GM19455 (cell line): ENCODE data around the gene HDLBP.
A peak's percentile ranks its signal among the peaks of the same experiment; 100 is the strongest.

Experiments
- ATAC-seq: cut with Tn5 transposase; IDR thresholded peaks from one replicate; pipeline ENCODE4 v1.9.1; 2021; ENCODE audit not compliant: unreplicated experiment

The HDLBP gene, protein sequence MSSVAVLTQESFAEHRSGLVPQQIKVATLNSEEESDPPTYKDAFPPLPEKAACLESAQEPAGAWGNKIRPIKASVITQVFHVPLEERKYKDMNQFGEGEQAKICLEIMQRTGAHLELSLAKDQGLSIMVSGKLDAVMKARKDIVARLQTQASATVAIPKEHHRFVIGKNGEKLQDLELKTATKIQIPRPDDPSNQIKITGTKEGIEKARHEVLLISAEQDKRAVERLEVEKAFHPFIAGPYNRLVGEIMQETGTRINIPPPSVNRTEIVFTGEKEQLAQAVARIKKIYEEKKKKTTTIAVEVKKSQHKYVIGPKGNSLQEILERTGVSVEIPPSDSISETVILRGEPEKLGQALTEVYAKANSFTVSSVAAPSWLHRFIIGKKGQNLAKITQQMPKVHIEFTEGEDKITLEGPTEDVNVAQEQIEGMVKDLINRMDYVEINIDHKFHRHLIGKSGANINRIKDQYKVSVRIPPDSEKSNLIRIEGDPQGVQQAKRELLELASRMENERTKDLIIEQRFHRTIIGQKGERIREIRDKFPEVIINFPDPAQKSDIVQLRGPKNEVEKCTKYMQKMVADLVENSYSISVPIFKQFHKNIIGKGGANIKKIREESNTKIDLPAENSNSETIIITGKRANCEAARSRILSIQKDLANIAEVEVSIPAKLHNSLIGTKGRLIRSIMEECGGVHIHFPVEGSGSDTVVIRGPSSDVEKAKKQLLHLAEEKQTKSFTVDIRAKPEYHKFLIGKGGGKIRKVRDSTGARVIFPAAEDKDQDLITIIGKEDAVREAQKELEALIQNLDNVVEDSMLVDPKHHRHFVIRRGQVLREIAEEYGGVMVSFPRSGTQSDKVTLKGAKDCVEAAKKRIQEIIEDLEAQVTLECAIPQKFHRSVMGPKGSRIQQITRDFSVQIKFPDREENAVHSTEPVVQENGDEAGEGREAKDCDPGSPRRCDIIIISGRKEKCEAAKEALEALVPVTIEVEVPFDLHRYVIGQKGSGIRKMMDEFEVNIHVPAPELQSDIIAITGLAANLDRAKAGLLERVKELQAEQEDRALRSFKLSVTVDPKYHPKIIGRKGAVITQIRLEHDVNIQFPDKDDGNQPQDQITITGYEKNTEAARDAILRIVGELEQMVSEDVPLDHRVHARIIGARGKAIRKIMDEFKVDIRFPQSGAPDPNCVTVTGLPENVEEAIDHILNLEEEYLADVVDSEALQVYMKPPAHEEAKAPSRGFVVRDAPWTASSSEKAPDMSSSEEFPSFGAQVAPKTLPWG (N-terminal part only)

DNA sequence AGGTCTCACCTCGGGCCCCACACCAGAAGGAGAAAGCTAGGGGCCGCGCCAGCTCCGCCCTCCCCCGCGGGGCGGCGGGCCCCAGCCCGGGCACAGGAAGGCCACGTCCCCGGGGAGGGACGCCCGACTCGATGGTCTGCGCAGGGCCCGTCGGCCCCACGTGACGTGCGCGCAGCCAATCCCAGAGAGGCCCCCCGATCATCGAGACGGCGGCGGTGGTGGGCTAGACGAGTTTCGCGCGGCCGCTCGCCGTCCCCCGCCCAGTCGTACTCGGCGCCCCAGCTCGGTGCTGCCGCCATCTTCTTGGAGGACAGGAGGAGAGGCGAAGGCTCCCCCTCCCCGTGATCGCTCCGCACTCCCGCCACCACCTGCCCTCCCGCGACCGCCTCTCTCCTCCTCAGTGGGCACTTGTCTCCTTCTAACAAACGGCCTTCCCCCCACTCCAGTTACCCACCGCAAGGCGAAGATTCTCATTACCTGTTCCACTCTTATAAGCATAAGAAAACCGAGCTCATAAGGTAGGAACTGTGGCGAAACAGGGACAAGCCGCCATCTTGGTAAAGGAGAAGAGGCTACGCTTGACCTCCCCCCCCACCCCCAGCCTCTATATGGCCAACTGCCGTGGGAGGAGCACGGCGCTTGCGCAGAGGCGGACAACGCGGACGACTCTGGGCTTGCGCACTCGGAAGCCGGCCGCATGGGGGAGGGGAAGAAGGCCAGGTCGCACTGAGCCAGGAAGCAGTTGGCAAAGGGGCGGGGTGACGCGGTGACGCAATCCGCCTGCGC, at the start of gene HDLBP:
Gene HDLBP, minus strand, starts transcription at position 580 of the 786 bp plus-strand sequence. CDS start 48,803 bp downstream, outside the sequence.
- peak; percentile 65 for ATAC-seq

DNA sequence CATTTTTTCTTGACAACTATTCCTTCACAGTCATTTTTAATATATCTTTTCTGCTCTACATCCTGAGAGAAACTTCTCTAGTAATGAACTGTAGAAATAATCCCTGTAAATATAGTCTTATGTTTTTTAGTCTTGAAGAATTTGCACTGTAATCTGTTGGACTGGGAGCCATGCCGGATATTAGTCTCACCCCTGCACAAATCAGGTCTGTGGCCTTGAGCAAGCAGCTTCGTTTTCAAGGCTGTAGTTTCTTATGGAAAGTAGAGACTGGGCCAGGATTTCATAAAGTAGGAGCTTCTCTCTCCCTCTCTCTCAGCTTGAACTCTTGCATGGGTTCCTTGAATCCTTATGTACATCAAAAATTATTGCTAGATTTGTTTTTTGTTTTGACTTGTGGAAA, 49.3 kb upstream of the HDLBP start:
- ATAC-seq: no peak

DNA sequence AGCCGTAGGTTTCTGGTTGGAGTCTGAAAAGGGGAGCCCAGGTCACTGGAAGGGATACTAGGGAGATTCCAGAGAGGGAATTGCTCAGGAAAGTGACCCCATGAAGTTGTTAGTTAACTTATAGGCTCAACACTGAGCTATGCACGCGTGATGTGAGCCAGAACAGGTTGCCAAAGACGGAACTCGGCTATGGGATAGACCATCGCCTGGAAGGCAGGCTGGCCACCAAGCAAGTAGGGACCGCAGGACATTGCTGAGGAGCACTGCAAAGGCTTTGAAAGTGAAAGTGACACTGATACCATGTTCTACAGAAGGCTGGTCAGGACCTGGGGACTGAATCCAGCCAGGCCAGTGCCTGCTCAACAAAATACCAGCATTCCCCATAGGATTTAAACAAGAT, 48.0 kb upstream of the HDLBP start:
- no peak for ATAC-seq

DNA sequence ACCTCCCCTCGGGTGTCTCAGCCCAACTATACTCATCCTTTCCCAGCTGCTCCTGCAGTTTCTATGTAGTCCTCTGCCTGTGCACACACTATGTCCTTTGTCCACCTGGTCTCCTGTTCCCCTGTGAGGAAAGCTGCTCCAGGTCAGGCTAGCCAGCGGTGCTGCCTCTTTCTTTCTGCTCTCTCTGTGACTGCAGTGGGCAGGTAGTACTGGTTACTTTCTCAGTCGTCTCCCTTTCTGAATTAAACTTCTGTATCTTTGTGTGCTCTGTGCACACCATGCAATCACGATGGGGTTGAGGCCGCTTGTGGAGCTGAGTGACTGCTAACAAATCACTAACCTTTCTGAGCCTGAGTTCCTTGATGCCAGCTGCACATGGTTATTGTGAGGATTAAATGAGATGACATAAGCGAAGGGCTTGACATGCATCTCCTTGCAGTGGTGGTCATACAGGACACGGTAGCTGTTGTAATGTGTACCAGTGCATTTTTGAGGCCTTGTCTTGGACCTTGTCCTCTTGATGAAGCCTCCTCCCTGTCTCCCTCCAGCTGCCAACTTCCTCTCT, 44.1 kb upstream of the HDLBP start:
- ATAC-seq: no peak

DNA sequence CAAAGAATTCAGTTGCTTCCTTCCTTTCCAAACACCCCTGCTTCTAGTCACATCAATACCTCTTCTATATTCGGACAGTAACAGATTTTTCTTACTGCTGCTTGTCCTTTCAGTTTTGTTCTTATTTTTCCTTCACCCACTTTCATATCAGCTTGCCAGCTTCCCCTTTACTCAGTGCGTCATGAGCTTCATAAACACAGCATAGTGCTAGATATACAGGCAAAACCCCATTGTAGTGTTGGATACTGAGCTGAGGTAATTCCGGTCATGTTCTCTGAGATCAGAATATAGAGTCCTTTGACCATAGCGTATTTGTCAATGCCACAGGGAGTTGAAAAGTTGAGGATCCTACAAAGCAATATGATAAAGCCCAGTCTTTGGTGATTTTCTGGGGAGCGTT, 43.0 kb upstream of the HDLBP start:
- peak; percentile 36 for ATAC-seq

DNA sequence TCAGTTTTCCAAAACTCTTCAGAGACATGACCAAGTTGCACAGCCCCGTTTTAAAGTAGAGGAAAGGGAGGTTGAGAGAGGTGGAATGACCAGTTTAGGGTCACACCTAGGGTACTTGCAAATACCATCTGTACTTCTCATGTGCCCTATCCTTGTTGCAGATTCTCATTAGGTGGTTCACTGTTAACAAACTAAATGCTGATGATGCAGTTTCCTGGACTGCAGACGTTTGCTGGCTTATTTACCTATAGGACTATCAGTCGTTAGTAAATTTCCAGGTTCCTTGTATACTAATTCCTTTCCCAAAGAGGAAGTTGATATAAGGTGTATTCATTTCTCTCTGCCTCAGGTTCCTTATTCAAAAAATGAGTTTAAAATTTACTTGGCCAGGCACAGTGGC, 42.1 kb upstream of the HDLBP start:
- no peak for ATAC-seq

DNA sequence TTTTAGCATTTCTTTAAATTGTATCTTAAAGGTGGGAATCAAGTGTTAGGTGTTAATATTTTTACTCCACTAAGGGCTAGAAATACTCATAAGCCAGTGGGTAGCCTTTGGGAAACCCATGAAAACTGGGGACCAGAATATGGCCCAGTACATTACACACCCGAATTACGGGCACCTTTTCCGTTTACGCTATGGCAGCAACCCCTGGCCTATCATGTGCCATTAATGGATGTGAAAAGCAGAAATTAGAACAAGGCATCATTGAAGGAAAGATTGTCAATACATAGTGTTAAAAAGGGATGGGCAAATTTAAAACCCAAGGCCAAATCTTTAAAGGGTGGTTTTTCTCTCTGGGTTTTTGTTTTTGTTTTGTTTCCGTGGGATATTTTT, 41.4 kb upstream of the HDLBP start:
- no peak for ATAC-seq

DNA sequence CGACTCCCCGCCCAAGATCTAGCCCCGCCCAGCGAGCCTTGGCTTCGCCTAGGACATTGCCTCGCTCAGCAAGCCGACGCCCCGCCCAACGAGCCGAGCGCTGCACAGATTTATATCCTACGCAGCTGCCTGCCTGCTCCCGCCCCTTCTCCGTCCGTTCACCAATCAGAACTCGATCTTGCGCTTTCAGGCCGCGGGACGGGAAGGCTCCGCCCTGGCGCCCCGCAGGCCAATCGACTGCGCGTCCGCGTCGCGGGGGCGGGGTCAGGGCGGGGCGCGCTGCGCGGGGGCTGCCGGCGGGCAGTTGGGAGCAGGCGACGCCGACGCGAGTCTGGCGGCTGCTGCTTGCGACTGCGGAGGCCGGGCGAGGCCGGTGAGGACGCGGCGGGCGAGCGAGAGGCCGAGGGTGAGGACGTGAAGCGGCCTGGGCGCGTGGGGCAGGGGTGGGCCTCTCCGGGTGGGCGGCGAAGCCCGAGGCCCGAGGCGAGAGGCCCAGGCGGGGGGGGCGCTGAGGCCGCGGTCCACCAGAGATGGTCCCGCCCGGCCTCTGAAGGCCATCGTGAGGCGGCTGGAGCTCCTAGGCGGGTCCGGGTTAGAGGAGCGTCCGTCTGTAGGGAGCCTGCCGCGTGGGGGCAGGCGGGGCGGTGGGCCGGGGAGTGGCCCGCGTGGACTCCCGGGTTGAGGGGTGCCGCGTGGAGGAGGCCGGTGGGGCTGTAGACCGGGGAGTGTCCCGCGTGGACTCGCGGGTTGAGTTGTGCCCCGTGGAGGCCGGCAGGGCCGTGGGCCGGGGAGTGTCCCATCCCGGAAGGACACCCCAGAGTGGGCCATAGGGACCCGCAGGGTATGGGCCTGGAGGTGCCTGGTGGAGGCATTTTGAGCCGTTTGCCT, 40.8 kb upstream of the HDLBP start, which contains the start of gene FARP2:
Gene FARP2, plus strand, starts transcription at position 303 of the 888 bp plus-strand sequence. CDS start 16,823 bp downstream, outside the sequence.
- peak; percentile 82 for ATAC-seq

DNA sequence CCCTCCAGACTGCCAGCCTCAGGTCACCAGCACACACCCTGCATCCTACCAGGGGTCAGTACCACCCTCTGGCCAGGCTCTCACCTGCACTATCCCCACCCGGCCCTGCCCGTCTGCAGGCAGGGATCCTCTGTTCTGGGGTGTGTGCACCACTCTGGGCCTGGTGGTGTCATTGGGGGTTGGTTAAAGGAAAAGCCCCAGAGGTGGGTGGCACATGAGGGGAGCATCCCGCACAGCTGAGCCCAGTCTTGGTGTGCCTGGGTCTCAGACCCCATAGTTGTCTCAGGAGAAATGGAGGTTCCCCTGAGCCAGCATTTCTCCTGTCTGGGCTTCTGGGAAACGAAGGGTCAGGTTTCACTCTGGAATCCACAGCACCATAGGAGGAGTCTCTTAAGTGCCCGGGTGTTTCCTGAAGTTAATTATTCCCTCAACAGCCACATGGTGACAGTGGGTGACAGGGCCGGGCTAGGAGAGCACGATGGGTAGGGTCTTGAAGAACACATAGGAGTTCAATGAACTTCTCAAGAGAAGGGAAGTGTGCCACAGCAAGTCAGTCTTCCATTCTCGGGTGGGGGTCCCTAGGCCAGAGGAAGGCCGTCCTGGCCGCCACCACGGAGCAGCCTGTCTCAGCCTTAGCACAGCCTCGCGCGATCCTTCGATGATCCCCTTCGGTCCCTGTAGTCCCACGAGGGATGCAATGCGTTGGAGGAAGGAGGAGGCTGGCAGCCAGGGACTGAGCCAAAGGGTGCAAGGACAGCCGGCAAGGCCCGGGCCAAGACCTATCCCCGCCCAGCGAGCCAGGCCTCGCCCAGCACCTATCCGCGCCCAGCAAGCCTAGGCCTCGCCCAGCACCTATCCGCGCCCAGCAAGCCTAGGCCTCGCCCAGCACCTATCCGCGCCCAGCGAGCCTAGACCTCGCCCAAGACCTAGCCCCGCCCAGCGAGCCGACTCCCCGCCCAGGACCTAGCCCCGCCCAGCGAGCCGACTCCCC, 39.5 kb upstream of the HDLBP start:
- ATAC-seq: no peak

DNA sequence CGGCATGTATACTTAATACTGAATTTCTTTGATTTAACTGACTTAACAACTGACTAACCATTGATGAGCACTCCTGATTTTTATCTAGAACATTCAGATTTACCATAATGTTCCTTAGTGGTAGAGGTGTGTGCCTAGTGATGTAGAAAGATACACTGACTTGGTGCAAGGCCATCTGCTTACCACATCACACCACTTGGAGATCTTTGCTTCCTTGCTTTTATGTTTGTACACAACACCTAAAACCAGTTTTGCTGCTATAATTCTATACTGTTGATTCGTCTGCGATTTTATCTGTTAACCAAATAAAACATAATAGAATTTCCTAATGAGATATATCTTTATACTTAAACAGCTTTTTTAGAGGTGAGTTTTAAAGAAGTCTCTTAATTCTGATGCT, 36.8 kb upstream of the HDLBP start:
- no peak for ATAC-seq

DNA sequence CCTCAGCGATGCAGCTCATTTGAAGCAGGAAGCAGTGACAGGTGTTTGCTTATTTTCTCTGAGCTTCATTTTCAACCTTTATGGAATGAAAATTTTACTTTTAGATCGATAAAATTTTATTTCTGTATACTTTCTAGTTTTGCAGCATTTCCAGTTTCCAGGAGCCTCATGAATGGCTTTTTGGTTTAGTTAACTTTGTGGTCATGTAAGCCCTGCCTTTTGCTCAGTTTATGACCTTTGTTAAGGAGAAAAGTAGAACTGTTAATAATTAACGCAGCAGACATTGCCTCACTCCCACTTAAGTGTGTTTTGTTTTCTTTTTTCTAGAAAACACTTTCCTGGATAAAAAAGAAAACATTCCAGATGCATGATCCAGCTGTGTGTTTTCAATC, 36.2 kb upstream of the HDLBP start:
- ATAC-seq: no peak

DNA sequence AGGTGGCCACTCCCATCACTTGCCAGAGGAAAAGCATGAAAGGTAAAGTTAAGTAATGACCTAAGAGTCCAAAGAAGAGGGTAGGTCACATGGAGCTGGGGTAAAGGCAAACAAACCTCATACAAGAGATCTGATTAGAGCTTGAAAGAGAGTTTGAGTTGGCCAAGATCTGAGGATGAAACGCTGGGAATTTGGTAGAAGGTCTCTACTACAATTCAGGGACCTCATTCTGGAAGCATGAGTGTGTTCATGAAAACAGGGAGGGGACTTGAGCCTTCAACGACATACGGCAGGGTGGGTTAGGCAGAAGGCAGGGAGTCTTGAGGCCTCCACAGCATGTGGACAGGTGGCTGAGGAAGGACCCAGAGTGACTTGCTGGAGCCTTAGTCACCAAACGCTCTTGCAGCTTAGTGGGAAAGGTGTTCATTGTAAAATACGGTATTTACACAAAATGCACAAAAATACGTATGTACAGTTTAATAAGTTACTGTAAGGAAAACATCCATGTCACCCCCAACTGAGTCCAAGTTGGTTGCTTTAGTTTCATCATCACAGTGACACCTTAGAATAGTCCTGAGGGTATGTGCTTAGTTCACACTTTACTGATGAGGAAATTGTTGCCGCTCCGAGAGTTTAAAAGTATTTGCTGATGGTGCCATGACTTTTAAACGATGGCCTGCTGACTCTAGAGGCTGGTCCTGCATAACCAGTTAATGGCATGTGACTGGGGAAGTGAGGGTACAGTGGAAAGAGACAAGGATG, 35.6 kb upstream of the HDLBP start:
- ATAC-seq: no peak

DNA sequence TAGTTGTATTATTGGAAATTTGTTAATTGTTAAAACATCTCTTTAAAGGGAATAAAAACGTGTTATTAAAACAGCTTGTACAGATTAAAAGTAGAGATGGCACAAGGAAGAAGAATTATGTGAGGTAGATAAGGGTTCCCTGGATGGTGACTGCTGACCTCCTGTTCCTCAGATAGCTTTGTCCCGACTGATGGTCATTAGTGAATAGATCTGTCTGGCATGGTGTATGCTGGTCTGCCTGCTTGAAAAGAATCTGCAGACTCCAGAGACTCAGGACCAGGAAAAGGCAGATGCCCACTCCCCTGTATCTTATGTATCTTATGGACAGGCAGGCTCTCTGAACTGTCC, 35.0 kb upstream of the HDLBP start:
- no peak for ATAC-seq

DNA sequence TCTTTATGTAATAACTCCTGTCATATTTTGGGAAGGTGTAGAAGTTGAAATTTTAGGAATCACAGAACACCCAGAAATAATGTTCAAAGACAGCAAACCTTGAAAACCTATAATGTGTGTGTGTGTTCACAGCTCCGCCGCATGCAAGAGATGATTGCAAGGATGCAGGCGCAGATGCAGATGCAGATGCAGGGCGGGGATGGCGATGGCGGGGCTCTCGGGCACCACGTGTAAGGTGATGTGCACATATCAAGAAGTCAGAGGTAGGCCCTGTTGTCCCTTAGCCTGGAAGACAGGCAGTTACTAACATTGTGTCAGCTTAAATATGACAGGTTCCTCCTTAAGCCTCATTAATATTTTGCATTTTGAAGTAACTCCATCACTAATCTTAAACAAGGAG, 34.5 kb upstream of the HDLBP start:
- ATAC-seq: no peak

DNA sequence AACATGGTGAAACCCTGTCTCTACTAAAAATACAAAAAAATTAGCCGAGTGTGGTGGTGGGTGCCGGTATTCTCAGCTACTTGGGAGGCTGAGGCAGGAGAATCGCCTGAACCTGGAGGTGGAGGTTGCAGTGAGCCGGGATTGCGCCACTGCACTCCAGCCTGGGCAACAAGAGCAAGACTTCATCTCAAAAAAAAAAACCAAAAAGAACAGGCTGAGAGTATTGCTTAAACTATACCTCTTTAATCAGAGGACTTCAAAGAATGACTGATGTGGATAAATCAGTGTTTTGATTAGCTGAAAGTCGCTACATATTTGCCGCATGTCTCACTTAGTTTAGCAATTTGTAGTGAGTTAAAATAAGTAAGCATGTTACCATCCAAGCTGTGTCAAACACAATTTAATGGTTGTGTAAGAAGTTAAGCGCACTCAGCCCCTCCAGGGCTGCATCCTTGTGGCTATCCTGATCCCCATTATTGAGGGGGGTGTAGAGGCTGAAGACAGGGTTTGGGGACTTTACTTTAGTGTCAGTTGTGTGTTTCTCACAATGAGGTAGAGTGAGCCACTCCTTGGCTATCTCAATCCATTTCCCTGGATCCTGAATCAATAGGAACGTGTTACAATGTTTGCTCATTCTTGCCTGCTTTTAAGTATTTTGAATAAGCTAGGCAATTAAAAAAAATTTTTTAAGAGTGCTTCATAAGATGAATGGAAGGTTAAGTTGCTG, 29.6 kb upstream of the HDLBP start:
- ATAC-seq: no peak

DNA sequence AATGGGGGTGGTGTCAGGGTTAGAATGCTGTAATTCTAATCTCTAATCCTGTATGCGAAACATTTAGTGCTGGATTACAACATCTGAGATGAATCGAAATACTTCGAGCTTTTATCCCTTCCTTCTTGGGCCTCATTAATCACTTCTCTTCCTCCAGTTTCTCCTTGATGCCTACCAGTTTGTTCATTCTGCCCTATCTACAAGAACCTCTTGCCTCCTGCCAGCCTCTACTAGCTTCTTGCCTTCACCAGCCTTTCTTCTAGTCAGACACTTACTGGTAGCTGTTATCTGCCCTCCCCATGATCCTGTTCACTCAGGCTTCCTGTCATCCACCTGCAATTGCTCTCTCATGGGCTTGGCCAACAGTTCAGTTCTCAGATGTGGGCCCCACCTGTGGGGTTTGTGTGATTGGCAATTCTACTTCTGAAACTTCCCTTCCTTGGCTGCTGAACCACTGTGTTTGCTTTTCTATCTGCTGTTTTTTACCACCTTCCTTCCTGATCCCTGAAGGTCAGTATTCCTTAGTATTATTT, 25.2 kb upstream of the HDLBP start:
- no peak for ATAC-seq
